OCI-LY7 (cell line): ENCODE measurements around the gene SEMA5A.

ENCODE experiments used
- EZH2phosphoT487 ChIP-seq: fragments of 200-600 bp; sonication (generic); IDR thresholded peaks from 2 replicates; pipeline ENCODE4 v1.6.1; 2018; ENCODE audit warnings: low read depth, borderline replicate concordance, mild to moderate bottlenecking, mixed run types, antibody characterized with exemption, low read length, moderate library complexity, mixed read lengths
- TF ChIP-seq, protein P1 (sequence below): fragments of 200-600 bp; sonication (generic); conservative IDR thresholded peaks from 2 replicates; pipeline ENCODE4 v1.5.1; 2014; ENCODE audit warnings: mild to moderate bottlenecking, antibody characterized with exemption, low read length, moderate library complexity, mixed read lengths

DNA sequence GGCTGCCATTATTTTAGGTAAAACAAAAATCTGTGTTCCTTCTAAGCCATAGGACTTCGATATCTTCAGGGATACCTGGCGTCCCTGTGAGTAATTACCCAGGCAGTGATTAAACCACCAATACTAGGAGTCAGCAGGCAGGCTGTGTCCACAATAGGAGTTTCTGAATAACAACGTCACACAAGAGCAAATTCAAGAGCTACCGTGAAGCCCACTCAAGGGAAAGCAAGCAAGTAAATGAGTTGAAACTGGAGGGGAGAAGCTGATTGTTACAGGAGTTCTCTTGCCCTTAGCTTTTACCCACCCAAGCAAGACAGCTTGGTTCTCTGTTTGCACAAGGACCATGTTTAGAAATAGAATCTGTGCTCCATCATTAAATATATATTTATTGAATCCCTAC, 50.8 kb downstream of the SEMA5A start:
- TF ChIP-seq, protein P1, sequence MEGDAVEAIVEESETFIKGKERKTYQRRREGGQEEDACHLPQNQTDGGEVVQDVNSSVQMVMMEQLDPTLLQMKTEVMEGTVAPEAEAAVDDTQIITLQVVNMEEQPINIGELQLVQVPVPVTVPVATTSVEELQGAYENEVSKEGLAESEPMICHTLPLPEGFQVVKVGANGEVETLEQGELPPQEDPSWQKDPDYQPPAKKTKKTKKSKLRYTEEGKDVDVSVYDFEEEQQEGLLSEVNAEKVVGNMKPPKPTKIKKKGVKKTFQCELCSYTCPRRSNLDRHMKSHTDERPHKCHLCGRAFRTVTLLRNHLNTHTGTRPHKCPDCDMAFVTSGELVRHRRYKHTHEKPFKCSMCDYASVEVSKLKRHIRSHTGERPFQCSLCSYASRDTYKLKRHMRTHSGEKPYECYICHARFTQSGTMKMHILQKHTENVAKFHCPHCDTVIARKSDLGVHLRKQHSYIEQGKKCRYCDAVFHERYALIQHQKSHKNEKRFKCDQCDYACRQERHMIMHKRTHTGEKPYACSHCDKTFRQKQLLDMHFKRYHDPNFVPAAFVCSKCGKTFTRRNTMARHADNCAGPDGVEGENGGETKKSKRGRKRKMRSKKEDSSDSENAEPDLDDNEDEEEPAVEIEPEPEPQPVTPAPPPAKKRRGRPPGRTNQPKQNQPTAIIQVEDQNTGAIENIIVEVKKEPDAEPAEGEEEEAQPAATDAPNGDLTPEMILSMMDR = no peak
- TF ChIP-seq EZH2phosphoT487 = no peak
